OCI-LY3 (cell line): Measurements from ENCODE around the gene TLR9.

ENCODE experiments used
- H2AFZ ChIP-seq: fragments of 200-600, 300-600 bp; shearing (Covaris generic); 2 replicates; pipeline ENCODE4 v1.6.0; 2014; ENCODE audit warnings: antibody characterized with exemption, low read depth, low read length
- H3K27ac ChIP-seq: fragments of 200-600, 300-600 bp; sonication (generic); 2 replicates; pipeline ENCODE4 v1.5.1; 2014; ENCODE audit warnings: mild to moderate bottlenecking, low read length, moderate library complexity, mixed read lengths
- H3K27me3 ChIP-seq: fragments of 200-600, 300-600 bp; sonication (generic); 2 replicates; pipeline ENCODE4 v1.6.1; 2014; ENCODE audit warnings: low read depth, low read length, mixed read lengths
- H3K36me3 ChIP-seq: fragments of 200-600, 300-600 bp; sonication (generic); replicated peaks from 2 replicates; pipeline ENCODE3; 2014; ENCODE audit warnings: low read depth, low read length, mixed read lengths
- H3K4me1 ChIP-seq: fragments of 300-600, 200-600 bp; sonication (generic); 2 replicates; pipeline ENCODE4 v1.6.1; 2014; ENCODE audit warnings: low read length, mixed read lengths
- H3K4me2 ChIP-seq: fragments of 200-600, 300-600 bp; sonication (generic); 2 replicates; pipeline ENCODE4 v1.6.1; 2014; ENCODE audit warnings: low read length, mixed read lengths
- H3K4me3 ChIP-seq: fragments of 300-600, 200-600 bp; sonication (generic); 2 replicates; pipeline ENCODE4 v1.5.1; 2014; ENCODE audit warnings: antibody characterized with exemption, mild to moderate bottlenecking, low read length, moderate library complexity
- H3K79me2 ChIP-seq: fragments of 300-600, 200-600 bp; shearing (Covaris generic); 2 replicates; pipeline ENCODE4 v1.6.1; 2014; ENCODE audit warnings: mild to moderate bottlenecking, low read length, mixed read lengths
- H3K9ac ChIP-seq: fragments of 300-600, 200-600 bp; shearing (Covaris generic); 2 replicates; pipeline ENCODE4 v1.6.0; 2014; ENCODE audit warnings: mild to moderate bottlenecking, low read length, moderate library complexity
- H3K9me3 ChIP-seq: fragments of 200-600, 300-600 bp; shearing (Covaris generic); 2 replicates; pipeline ENCODE4 v1.6.1; 2014; ENCODE audit warnings: low read length, mixed read lengths; ENCODE audit not compliant: insufficient read depth
- H4K20me1 ChIP-seq: fragments of 200-600, 300-600 bp; sonication (generic); 2 replicates; pipeline ENCODE4 v1.6.1; 2016; ENCODE audit warnings: low read length, mixed read lengths; ENCODE audit not compliant: insufficient read depth
- EZH2phosphoT487 ChIP-seq: fragments of 200-600 bp; shearing (Covaris generic); IDR thresholded peaks from 2 replicates; pipeline ENCODE4 v1.6.1; 2018; ENCODE audit warnings: antibody characterized with exemption, mixed run types, low read depth
- TF ChIP-seq, protein P1 (sequence below): fragments of 200-600, 300-600 bp; sonication (generic); IDR thresholded peaks from 2 replicates; pipeline ENCODE4 v1.5.1; 2014; ENCODE audit warnings: antibody characterized with exemption, low read length, low read depth

Gene TLR9

DNA sequence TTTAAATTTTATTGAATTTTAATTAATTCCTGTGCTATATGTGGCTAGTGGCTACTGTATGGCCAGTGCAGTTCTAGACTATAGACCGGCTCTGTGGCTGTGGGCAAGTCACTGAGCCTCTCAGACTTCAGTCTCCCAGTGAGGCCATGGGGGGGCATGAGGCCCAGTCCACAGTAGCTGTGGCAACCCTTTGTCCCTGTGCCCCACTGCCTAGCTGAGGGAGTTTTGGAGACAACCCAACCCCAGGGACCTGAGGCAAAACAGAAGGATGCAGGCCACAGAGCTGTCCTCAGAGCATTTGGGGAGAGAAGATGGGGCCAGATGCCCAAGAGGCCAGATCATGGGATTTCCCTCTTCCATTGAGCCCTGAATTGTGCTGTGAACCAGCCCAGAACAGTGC is 52.3 kb downstream of the TLR9 start:
- H3K4me1 ChIP-seq = no peaks in the 10 kb centered on the region
- no peak for TF ChIP-seq EZH2phosphoT487
- TF ChIP-seq, protein P1, sequence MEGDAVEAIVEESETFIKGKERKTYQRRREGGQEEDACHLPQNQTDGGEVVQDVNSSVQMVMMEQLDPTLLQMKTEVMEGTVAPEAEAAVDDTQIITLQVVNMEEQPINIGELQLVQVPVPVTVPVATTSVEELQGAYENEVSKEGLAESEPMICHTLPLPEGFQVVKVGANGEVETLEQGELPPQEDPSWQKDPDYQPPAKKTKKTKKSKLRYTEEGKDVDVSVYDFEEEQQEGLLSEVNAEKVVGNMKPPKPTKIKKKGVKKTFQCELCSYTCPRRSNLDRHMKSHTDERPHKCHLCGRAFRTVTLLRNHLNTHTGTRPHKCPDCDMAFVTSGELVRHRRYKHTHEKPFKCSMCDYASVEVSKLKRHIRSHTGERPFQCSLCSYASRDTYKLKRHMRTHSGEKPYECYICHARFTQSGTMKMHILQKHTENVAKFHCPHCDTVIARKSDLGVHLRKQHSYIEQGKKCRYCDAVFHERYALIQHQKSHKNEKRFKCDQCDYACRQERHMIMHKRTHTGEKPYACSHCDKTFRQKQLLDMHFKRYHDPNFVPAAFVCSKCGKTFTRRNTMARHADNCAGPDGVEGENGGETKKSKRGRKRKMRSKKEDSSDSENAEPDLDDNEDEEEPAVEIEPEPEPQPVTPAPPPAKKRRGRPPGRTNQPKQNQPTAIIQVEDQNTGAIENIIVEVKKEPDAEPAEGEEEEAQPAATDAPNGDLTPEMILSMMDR = no peak

GRCh38 chr3:52172262-52172757 is 53.1 kb downstream of the TLR9 start:
- H3K79me2 ChIP-seq = no peaks in the 10 kb centered on the region

More for the DNA sequence above, 52.3 kb downstream of the TLR9 start:
- H3K27me3 ChIP-seq = no peaks in the 10 kb centered on the region
- H3K4me2 ChIP-seq = no peak overlapping the region
- H3K4me3 ChIP-seq = no peak overlapping the region
- no peak overlapping the region for H3K27ac ChIP-seq
- H2AFZ ChIP-seq = no peak overlapping the region
- no peaks in the 10 kb centered on the region for H3K36me3 ChIP-seq
- H3K9me3 ChIP-seq = no peaks in the 10 kb centered on the region
- no peak overlapping the region for H3K9ac ChIP-seq
- H4K20me1 ChIP-seq = no peaks in the 10 kb centered on the region
- no peaks in the 10 kb centered on the region for H3K79me2 ChIP-seq

DNA sequence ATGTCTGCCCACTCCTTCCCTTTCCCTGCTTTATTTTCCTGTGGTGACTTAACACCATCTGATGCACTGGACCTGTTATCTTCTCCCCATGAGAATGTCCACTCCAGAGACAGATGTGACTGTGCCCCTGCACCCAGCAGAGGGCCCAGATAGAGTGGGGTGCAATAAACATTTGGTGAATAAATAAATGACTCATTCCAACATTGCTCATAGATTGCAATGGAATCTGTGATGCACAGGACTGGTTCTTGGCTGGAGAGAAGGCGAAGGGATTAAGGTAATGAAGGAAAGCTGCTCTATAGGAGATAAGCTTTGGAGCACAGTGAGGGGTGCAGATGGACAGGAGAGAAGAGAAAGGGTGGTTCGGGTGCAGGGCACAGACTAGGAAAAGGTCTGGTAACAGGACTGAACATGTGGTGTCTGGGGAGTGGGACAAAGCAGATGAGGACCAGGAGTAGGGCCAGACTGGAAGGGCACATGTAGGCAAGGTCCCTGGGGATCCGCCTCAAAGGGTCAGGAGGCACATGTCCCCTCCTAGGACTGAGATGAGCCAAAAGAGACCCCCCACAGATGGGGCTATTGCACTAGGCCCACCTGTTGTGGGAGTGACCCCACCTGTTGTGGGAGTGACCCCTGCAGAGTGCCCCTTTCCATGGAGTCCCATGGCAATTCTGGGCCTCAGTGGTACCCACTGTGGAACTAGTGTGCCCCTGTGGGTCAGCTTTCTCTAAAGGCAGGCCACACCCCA is 53.8 kb downstream of the TLR9 start:
- H3K4me1 ChIP-seq = no peaks in the 10 kb centered on the region
- H3K9ac ChIP-seq = no peak overlapping the region
- H3K4me3 ChIP-seq = no peak overlapping the region
- no peak overlapping the region for H2AFZ ChIP-seq
- no peaks in the 10 kb centered on the region for H3K9me3 ChIP-seq
- no peaks in the 10 kb centered on the region for H3K36me3 ChIP-seq
- H3K27ac ChIP-seq = no peak overlapping the region
- no peaks in the 10 kb centered on the region for H4K20me1 ChIP-seq
- H3K27me3 ChIP-seq = no peaks in the 10 kb centered on the region
- H3K79me2 ChIP-seq = no peaks in the 10 kb centered on the region
- H3K4me2 ChIP-seq = no peak overlapping the region
- TF ChIP-seq, protein P1 = no peak
- no peak for TF ChIP-seq EZH2phosphoT487

More at GRCh38 chr3:52172262-52172757, 53.1 kb downstream of the TLR9 start:
- no peak overlapping the region for H3K4me2 ChIP-seq
- H3K4me3 ChIP-seq = no peak overlapping the region
- no peaks in the 10 kb centered on the region for H3K9me3 ChIP-seq
- TF ChIP-seq, protein P1 = no peak
- TF ChIP-seq EZH2phosphoT487 = no peak
- H2AFZ ChIP-seq = no peak overlapping the region
- H4K20me1 ChIP-seq = no peaks in the 10 kb centered on the region
- no peak overlapping the region for H3K9ac ChIP-seq
- no peaks in the 10 kb centered on the region for H3K36me3 ChIP-seq
- H3K4me1 ChIP-seq = no peaks in the 10 kb centered on the region
- no peak overlapping the region for H3K27ac ChIP-seq
- no peaks in the 10 kb centered on the region for H3K27me3 ChIP-seq
